Stimulated activated CD4-positive, alpha-beta T cell treated with anti-CD3 and anti-CD28 coated beads, Interleukin-1b, Interleukin-23, amount 100 ng/mL, for 1 hour (primary cell): ENCODE results near the gene KCNJ15.

Experiments
- DNase-seq, 2 donors: peaks; one replicate each; pipeline ENCODE4 v3.0.0-alpha.2; 2020; ENCODE audit warnings: low read depth in 2 of 2

The KCNJ15 gene

DNA sequence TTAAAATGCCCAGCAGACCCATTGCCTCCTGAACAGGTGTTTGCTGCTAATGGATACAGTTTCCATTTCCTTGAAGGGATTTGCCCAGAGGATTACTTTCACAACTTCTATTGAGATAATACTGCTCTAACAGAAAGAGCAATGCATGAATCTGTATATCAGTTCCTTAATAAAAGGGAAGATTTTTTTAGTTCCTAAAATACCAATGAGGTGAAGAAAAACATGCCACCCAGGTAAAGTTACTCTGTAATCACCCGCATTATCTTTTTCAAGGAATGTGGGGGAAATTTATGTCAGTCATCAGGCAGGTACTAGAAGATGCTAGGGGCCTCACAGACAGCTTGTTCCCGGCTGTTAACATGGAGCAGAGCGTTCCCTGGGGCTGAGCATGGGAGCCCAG is 41.1 kb downstream of the KCNJ15 start:
- DNase-seq = no peak

DNA sequence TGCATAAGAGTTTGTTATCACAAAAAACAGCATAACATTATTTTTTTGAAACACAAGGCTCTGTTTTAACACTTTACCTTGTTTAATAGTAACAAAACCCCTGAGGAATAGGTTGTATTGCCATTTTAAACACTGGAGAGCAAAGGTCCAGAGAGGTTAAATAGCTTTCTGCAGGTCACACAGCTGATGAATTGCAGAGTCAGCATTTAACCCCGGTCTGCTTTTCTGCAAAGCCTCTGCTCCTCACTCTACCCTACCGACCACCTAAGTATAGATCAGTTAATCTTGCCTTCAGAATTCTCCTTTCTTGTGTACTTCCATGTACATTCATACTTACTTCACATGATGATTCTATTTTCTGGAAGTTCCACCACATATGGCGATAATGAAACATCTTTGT is 42.0 kb downstream of the KCNJ15 start:
- no peak for DNase-seq

DNA sequence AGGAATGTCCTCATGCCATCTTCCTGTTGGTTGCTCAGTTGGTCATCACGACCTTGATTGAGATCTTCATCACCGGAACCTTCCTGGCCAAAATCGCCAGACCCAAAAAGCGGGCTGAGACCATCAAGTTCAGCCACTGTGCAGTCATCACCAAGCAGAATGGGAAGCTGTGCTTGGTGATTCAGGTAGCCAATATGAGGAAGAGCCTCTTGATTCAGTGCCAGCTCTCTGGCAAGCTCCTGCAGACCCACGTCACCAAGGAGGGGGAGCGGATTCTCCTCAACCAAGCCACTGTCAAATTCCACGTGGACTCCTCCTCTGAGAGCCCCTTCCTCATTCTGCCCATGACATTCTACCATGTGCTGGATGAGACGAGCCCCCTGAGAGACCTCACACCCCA is 42.9 kb downstream of the KCNJ15 start:
- no peak for DNase-seq

DNA sequence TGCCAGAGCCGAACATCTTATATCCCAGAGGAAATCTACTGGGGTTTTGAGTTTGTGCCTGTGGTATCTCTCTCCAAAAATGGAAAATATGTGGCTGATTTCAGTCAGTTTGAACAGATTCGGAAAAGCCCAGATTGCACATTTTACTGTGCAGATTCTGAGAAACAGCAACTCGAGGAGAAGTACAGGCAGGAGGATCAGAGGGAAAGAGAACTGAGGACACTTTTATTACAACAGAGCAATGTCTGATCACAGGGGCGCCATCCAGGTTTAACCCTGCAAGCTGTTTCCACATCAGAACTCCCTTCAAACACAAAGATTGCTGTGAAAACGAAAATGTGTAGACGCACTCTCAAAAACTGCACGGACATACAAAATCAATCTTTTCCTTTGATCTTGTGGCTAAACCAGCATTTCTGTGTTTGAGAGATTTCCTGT is 43.4 kb downstream of the KCNJ15 start:
- no peak for DNase-seq

DNA sequence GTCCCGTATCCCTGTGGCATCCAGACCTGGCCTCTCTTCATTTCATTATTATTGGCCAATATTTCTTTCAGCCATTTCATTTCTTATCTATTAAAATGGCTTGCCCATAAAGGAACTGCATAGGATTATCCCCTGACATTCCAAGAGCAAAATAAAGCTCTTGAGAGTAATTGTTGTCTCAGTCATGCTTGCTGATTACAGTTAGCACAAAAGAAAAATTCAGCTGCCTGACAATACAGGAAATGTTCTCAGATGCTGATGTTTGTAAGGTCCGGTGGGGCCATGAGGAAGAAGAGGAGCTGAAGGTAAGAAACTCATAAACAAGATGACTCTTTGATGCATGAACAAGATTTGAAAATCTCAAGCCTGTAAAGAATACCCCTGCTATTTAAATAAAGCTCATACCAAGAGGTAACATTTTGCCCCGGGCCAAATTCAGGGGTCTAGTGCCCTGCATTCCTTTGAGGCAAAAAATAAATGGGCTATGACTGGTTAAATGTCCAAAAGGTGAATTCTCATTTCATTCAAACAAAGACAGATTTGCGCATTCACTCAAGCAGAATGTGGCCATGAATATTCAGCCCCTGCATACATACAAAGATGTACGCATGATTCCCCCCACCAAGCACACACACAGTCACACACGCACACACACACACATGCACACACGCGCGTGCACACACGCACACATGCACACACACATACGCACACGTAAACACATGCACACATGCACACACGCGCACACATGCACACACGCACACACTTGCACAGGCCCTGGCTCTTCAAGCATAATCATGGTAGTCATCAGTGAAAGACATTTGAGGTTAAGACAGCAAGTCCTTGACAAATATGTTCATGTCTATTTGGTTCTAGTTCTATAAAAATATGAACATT is 44.8 kb downstream of the KCNJ15 start:
- no peak for DNase-seq

DNA sequence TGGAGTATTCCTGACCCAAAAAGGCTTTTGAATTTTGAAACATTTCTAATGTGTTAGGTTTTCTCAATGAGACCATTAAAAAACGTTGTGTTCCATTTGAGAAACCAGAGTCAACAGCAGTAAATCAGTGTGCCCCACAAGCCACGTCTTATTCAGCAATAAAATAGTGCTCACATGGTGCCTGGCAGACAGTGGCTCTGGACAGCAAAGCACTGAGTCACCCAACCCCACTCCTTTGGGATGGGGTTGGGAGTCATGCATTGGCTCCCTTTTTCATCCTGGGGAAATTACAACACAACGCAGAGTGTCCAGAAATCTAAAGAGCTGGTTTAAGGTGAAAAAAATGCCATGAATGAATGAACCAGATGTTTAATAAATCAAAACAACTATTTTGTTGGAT is 46.5 kb downstream of the KCNJ15 start:
- no peak for DNase-seq

DNA sequence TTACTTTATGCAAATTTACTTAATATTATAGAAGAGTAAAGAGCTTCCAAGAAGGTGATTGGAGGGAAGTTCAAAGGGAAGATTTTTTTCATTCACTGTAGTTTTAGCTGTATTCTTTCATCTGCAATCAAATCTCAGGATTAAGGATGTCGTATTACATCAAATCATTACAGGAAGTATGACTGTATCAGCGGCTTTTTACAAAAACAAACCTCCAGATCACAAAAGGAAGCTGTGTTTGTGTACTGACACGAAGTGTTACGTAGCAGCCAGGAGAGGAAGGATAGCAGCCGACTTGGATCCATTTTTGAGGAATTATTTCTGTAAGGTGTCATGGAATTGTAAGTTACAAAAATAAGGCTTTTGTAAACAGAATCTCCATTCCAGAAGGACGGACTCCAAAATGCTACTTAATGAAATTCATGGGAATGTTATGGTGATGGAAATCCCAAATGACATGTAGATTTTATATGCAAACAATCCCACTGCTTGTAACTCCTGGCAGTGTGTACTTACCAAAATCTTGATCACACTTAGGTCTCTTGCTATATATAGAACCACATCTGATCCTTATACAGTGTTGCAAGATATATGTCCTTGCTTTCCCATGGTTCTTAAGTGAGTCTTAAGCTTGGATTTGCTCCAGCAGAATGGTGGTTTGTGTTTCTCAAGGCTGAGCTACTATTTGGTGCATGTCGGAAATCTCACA is 49.8 kb downstream of the KCNJ15 start:
- no peak for DNase-seq

DNA sequence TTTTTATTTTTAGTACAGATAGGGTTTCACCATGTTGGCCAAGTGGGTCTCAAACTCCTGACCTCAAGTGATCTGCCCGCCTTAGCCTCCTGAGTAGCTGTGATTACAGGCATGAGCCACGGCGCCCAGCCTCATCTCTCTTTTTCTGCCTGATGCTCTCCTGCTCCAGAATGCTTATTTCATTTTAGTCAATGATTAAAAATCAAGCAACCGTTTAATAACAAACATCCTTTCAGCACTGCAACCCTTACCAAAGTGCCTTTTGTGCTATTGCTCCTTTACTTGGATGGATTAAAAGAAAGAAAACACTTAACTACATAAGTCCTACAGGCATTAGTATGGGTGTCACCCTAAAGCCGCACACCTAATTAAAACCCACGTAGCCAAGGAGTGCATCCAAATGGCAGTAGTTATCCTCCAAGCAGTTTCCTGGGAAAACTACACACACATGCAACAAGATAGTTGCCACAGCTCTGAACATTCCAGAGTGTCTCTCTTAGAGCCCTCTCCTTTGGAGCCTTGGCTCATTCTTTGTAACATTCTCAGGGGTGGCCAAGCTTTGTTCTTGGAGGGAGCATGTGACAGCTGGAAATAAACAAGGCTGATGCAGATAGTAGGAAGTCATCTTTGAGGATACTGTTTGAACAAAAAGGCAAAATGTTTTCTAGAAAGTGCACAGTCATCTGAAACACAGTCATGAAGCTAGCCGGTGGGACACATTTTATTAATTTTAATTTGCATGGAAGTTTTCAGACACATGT is 51.2 kb downstream of the KCNJ15 start:
- DNase-seq = no peak

DNA sequence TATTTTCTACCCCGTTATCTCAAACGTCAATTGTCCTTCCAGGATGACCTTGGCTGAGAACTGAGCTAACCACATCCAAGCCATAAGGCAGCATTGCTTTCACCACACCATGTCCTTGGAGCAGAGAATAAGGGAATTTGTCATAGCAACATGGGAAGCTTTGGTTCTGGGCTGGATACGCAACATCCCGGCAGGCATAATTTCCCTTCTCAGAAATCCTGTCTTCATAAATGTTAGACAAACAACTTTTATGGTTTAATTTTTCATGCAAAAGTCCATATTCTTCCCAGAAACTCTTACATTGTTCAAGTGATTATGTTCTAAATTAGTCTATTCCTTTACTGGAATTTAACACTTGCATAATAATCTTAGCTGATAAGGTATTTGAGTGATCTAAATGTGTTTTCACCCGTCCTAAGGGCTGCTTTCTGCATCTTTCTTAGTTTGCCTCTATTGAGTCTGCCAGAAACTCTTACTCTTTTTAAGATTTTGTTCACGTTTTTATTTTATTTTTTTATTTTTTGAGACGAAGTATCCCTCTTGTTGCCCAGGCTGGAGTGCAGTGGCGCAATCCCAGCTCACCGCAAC is 51.8 kb downstream of the KCNJ15 start:
- DNase-seq = no peak

DNA sequence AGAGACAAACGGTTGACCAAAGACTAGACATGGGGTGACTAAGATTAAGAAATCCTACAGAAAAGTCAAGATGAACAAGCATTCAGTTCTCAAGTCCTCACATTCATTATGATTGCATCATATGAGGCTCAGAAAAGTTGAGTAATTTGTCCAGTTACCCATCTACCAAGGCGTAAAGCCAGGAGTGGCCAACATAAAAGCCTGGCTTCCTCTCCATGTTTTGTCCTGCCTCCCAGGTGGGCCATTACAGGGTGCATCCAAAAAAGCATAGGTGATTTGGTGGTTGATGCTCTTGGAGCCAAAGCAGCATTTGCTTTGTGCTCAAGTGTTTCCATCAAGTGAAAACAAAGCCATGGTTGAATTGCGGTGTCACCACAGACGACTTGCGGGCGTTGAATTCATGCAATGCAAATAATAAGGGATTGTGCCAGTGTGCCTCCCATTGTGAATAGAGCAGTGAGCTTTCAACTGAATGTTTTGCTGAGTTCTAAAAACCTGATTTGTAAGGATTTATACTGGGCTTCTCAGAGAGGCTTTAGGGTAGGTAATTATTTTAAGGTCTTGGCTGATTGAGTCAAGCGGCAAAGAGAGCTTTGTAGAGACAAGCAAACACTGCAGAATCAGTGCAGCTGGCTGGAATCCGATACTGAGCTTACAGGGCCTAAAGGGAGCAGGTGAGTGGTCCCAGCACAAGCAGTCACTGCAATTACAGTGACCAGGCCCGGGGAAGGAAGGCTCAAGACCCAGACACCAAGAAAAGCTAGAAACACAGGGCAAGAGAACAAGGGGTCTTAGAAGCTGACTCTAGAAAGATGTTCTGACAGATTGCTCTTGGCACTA is 54.1 kb downstream of the KCNJ15 start:
- no peak for DNase-seq

DNA sequence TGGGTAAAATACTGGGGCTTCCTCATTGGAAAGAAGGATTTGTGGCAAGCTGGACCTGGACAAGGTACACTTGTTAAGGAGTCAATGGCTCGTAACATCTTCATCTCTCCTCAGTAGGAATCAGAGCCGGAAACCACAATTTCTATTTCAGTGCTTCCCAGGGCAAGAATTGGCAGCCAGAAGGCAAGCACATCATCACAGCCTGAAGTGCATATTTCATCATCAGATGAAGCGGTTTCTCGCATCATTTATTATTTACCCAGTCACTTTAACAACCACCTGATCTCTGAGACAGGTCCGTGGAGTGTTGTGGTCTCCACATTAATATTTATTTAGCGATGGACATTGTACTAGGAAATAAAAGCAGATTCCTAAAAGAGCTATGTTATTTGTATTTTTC is 55.0 kb downstream of the KCNJ15 start:
- DNase-seq = no peak

DNA sequence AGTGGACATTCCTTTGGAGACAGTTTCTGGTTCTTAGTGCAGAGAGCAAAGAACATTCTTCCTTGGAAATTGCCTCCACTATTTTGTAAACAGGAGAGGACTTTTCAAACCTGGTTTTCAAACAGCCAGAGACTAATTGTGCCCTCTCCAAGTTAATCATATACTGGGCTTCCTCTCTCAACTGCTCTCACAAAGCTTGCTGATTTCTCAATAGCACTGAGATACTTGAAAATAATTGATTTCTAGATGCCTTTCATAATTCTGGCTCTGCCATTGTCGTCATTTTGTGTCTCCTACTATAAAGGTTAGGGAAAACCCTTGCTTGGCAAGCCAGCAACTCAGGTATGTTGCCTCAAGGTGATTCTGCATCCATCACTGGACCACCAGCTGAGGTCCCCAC is 56.0 kb downstream of the KCNJ15 start:
- DNase-seq = no peak

DNA sequence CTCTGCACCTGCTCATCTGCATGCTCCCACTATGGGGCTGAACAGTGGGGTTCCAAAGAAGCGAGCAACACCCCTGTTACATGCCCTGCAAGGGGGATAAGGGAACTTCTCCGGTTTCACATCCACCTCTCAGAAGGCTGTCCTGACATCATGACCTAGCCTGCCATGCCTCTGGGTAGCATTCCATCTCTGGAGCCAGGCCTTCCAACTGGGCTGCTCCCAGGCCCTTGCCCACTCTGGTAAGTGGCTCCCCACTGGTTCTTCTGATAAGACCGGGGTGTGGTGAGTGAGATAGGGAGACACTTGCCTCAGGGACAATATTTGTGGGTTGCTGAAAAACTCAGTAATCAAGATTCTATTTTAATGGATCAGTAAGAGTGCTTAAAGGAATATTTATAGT is 57.8 kb downstream of the KCNJ15 start:
- no peak for DNase-seq

DNA sequence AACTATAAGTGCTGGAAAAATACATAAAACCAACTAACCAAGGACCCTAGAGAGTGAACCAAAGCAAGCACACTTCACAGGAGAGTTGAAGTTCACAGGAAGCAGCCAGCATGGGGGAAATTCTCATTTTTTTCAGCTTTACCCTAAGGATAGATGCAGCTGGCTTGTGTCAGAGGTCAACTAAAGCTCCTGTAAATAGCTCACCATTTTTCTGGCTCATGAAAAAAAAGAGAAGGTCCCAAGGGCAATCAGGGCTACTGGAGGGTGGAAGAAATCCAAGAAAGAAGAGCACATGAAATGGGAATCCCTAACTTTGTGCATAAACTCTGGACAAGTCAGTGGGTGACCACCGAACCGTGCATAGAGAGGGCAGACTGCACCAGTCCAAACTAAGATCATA is 58.3 kb downstream of the KCNJ15 start:
- DNase-seq = no peak

DNA sequence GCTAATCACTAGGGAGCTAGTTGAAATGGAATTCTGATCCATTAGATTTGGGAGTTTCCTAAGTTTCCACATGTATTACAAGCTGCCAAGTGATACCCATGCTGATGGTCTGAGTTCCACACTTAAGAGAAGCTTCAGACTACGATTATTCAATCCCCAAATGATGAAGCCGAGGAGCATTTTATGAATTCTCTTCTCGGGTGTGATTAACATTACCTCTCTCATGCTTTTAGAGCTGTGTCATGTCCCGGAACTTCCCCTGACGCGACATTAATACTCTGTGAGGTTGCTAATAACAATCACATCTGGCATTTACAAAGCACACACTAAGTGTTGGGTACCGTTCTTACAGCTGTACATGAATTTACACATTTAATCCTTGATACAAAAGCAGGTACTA is 63.0 kb downstream of the KCNJ15 start:
- no peak for DNase-seq

DNA sequence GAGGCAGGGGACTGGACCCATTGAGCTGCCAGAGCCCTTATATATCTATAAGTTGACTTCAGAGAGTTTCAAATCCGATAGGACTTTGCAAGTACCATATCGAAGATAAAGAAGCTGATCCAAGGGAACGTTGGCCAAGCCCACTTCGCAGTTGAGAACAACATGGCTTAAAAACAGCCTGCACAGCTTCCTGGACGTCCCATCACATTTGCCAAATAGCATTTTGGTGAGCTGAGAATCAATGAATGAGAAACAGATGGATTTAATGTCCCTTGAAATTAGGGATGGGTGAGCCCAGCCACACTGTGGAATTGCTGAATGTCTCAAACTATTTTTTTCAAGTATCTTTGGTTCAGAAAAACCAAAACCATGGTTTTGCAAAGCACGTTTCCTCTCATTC is 64.8 kb downstream of the KCNJ15 start:
- no peak for DNase-seq

DNA sequence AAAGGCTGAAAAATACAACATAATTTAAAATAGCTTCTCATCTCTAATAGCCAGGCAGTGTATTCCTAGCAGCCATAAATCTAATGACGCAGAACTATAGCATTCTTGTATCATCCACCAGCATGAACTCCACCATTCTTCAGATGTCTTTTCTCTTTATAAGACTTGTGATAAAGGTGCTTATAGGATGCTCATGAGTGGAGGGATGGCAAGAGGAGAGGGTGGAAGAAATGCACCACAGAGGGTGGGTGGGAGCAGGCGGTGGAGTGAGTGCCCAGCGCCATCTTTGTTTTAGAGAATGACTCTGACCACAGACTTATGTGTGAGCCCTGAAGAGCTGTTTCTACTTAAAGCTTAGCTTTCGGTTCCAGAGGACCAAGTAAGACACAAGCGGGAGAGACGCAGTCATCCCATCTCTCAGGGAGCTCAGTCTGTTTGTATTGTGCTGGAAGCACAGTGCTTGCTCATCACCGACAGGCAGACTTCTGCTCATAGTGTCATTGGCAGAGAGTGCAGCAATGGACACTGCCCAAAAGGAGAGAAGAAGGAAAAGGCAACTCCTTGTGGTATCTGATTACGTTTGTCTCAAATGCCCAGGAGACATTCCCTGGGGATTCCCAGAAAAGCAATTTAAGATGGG is 65.6 kb downstream of the KCNJ15 start:
- no peak for DNase-seq

DNA sequence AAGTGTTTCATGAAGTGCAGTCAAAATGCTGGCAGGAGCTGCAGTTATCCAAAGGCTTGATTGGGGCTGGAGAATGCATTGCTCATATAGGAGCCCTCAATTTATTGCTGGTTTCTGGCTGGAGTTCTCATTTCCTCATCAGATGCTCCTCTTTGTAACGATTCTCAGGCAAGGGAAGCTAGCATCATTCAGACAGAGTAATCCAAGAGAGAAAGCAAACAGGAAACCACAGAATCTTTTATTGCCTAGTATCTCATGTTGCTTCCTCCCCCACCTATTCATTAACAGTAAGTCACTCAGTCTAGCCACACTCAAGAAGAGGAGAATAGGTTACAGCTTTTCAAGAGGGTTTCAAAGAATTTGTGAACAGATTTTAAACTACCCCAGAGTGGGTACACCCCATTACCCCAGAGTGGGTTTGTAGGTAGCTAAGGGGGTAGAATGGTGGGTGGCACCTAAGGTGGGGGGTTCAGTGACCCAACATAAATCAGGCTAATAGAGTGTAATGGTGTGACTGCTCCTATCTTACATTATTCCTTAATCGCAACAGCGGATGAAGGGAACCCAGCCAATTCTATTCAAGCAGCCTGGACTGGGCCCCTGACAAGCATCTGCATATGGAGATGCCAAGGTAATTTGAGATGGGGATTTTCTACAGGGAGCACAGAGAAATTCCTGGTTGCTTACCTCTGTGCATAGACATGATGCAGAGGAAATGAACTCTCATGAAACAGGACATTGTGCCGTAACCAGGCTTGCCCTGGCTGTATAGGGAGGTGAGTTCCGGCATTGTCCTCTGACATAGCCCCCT is 67.1 kb downstream of the KCNJ15 start:
- DNase-seq = no peak

DNA sequence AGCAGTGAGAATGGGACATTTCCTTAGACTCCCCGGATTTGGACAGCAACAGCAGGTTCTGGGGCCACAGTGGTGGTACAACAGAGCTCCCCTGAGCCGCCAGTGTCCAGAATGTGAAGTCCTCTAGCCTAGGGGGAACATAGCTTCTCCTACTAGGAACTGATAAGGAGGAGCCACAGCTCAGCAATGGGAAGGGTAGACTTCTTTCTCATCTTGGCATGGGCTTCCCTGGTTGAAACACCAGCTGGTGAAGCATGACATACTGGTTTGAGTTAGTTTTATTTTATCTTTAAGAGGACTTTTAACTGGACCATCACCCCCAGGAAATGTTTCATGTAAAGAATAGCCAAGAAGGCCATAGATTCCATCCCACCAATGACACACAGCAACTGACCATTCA is 68.4 kb downstream of the KCNJ15 start:
- no peak for DNase-seq
